ENCODE data around the gene CDK6. TPM values are rescaled to one million over a fixed set of nuclear protein-coding genes. Genes with fewer than 3 reads are reported as not detected.

Gene CDK6
- 16.8 and 18.7 TPM in 2 replicates for total RNA-seq

DNA sequence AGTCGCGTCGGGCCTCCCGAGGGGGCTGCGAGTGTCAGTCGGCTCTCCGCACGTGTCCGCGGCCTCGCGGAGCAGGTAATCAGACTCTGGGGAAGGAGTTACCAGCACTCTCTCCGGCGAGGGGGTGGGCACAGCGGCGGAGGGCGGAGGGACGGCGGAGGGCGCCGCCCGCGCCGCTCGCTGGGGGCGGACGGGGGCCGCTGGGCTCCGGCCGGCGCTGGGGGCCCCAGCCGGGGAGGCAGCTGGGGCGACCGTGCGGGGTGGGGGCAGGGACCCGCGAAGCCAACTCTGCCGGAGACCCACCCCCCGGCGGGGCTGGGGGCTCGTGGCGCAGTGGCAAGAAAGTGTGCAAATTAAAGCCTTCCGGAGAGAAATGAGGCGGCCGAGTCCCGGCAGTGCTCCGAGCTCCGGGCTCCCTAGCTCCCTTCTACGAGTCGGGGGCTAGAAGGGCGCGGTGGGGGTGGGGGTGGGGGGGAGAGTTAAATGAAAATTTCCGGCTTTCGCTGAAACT is at the start of gene CDK6:
CDK6 (minus strand) TSS at position 85 of the 511 bp plus-strand sequence. CDS start 3,250 bp downstream, outside the sequence.

Other genes with a start within 250 kb of the CDK6 start
- gene FAM133B, start 246.2 kb downstream of the CDK6 start, total RNA-seq = 5.7 and 7.0 TPM in 2 replicates